ENCODE measurements around the gene GOLGA8Q. TPM values are rescaled to one million over a fixed set of nuclear protein-coding genes. Genes with fewer than 3 reads are reported as not detected.
"Not testable (repeated sequence)": the region's sequence is repeated elsewhere in the genome, so short reads cannot be mapped to it uniquely, and the experiment has no call there.

GOLGA8Q gene
- total and polyA plus RNA-seq, 2 experiments from 2014 or later = 0.76 TPM; not detected in 1

GRCh38 chr15:30529049-30529448 lies 22.8 kb upstream of the GOLGA8Q start:
- H3F3A ChIP-seq (ENCODE audit: insufficient read depth); H3K27me3 ChIP-seq (replicated peaks; ENCODE audit: insufficient read depth); H4K20me1 ChIP-seq (ENCODE audit: insufficient read depth); H3K9me3 ChIP-seq (ENCODE audit: low read depth); in situ Hi-C loops (cut with MboI); H3K4me2 ChIP-seq (ENCODE audit: unreplicated experiment); DNase-seq; H3K9ac ChIP-seq; H3K4me1 ChIP-seq (ENCODE audit: insufficient read depth); H2AFZ ChIP-seq; H3K4me3 ChIP-seq; H3K79me2 ChIP-seq (ENCODE audit: insufficient read depth); H3K36me3 ChIP-seq (ENCODE audit: low read depth); H3K27ac ChIP-seq; H3K9me2 ChIP-seq (ENCODE audit: insufficient read depth): not testable (repeated sequence)
- WGBS, 2 experiments (ENCODE audit: low coverage in 1 of 2, low lambda C conversion rate in 2 of 2, missing lambda C conversion rate in 2 of 2) = no CpG with 5 or more reads among the region's 3 CpGs

- H2AFZ ChIP-seq; H3K27me3 ChIP-seq (replicated peaks; ENCODE audit: insufficient read depth); H3K36me3 ChIP-seq (ENCODE audit: low read depth); in situ Hi-C loops (cut with MboI); H3K4me1 ChIP-seq (ENCODE audit: insufficient read depth); H3K27ac ChIP-seq; H3K4me3 ChIP-seq; H3K9ac ChIP-seq; H3K79me2 ChIP-seq (ENCODE audit: insufficient read depth); H4K20me1 ChIP-seq (ENCODE audit: insufficient read depth); H3K9me3 ChIP-seq (ENCODE audit: low read depth); H3F3A ChIP-seq (ENCODE audit: insufficient read depth); H3K4me2 ChIP-seq (ENCODE audit: unreplicated experiment); H3K9me2 ChIP-seq (ENCODE audit: insufficient read depth): not testable (repeated sequence)
- 7 to 16% methylated on average over 3 of the region's 6 CpGs for WGBS, 2 experiments (ENCODE audit: low coverage in 1 of 2, low lambda C conversion rate in 2 of 2, missing lambda C conversion rate in 2 of 2)
- peak; percentile 1 for DNase-seq
Measured at GRCh38 chr15:30566949-30567348, 15.1 kb downstream of the GOLGA8Q start.

DNA sequence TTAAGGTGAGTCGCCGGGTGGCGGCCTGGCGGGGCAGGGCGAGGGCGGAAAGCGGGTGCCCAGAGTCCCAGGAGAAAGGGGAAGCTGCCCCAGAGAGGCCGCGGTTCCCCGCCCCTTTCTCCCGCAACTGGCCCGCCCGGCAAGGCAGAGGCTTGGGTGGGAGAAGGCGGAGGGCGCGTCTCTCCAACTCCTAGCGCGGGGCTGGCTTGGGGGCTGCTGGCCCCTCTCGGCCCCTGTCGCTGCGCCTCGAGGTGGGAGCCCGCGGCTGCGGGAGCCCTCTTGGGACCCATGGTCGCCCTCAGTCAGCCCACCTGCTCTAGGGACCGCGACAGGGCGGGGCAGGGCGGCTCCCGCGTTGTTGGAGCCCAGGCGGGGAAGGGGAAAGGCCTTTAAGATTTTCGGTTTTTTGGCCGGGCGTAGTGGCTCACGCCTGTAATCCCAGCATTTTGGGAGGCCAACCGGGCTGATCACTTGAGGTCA lies 21.2 kb downstream of the GOLGA8Q start:
- H3K9me2 ChIP-seq (ENCODE audit: insufficient read depth); in situ Hi-C loops (cut with MboI); H2AFZ ChIP-seq; H3K4me2 ChIP-seq (ENCODE audit: unreplicated experiment); H3K27ac ChIP-seq; H3F3A ChIP-seq (ENCODE audit: insufficient read depth); H3K9ac ChIP-seq; H3K9me3 ChIP-seq (ENCODE audit: low read depth); H4K20me1 ChIP-seq (ENCODE audit: insufficient read depth); H3K27me3 ChIP-seq (replicated peaks; ENCODE audit: insufficient read depth); H3K36me3 ChIP-seq (ENCODE audit: low read depth); H3K79me2 ChIP-seq (ENCODE audit: insufficient read depth); H3K4me1 ChIP-seq (ENCODE audit: insufficient read depth); DNase-seq: not testable (repeated sequence)
- peak overlapping the region; percentile 52 for H3K4me3 ChIP-seq
- WGBS, 2 experiments (ENCODE audit: low coverage in 1 of 2, low lambda C conversion rate in 2 of 2, missing lambda C conversion rate in 2 of 2) = no CpG with 5 or more reads among the region's 38 CpGs

- DNase-seq; H3K4me2 ChIP-seq (ENCODE audit: unreplicated experiment); in situ Hi-C loops (cut with MboI); H3K9me3 ChIP-seq (ENCODE audit: low read depth); H2AFZ ChIP-seq; H3K36me3 ChIP-seq (ENCODE audit: low read depth); H4K20me1 ChIP-seq (ENCODE audit: insufficient read depth); H3K4me3 ChIP-seq; H3K9me2 ChIP-seq (ENCODE audit: insufficient read depth); H3K4me1 ChIP-seq (ENCODE audit: insufficient read depth); H3K27me3 ChIP-seq (replicated peaks; ENCODE audit: insufficient read depth); H3F3A ChIP-seq (ENCODE audit: insufficient read depth); H3K79me2 ChIP-seq (ENCODE audit: insufficient read depth); H3K9ac ChIP-seq; H3K27ac ChIP-seq: not testable (repeated sequence)
- no CpG with 5 or more reads among the region's 6 CpGs for WGBS, 2 experiments (ENCODE audit: low coverage in 1 of 2, low lambda C conversion rate in 2 of 2, missing lambda C conversion rate in 2 of 2)
Measured at GRCh38 chr15:30579394-30579970, 27.6 kb downstream of the GOLGA8Q start.

- H3K4me2 ChIP-seq (ENCODE audit: unreplicated experiment); H3K4me3 ChIP-seq; H3K4me1 ChIP-seq (ENCODE audit: insufficient read depth); H3K9me3 ChIP-seq (ENCODE audit: low read depth); H2AFZ ChIP-seq; H4K20me1 ChIP-seq (ENCODE audit: insufficient read depth); H3K9ac ChIP-seq; H3K27ac ChIP-seq; H3K27me3 ChIP-seq (replicated peaks; ENCODE audit: insufficient read depth); H3K79me2 ChIP-seq (ENCODE audit: insufficient read depth); H3K9me2 ChIP-seq (ENCODE audit: insufficient read depth); H3K36me3 ChIP-seq (ENCODE audit: low read depth); H3F3A ChIP-seq (ENCODE audit: insufficient read depth); DNase-seq; in situ Hi-C loops (cut with MboI): not testable (repeated sequence)
- WGBS, 2 experiments (ENCODE audit: low coverage in 1 of 2, low lambda C conversion rate in 2 of 2, missing lambda C conversion rate in 2 of 2) = no CpG with 5 or more reads among the region's 4 CpGs
Measured at GRCh38 chr15:30580716-30581115, 28.9 kb downstream of the GOLGA8Q start.

DNA sequence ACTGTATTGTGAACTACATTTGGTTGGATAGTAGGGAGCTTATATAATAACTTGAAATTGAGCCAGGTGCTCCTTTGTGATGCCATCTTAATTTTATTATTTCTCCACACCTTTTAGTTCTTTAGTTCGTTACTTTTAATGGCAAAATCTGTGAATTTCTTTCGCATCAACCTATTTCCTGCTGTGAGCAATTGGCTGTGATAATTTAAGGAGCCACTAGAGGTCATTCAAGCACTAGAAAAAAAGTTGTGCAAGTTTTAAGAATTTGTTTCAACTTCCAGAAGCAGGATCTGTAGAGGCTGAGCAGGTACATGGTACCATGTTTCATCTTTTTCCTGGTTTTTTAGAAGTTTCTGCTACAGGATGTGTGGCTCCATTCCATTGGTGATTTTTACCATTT lies 47.1 kb downstream of the GOLGA8Q start:
- not testable (repeated sequence) for H4K20me1 ChIP-seq (ENCODE audit: insufficient read depth)

GRCh38 chr15:30603796-30604195 lies 51.9 kb downstream of the GOLGA8Q start, which contains the start of gene GOLGA8H:
Gene GOLGA8H, plus strand, starts transcription at chr15:30604028. Its CDS starts 98 bp downstream, at chr15:30604126.
- H3K27me3 ChIP-seq (replicated peaks; ENCODE audit: insufficient read depth); H3K4me2 ChIP-seq (ENCODE audit: unreplicated experiment); H3K9me2 ChIP-seq (ENCODE audit: insufficient read depth); H3K9me3 ChIP-seq (ENCODE audit: low read depth); H3K4me1 ChIP-seq (ENCODE audit: insufficient read depth); H3K4me3 ChIP-seq; H3K27ac ChIP-seq; H3F3A ChIP-seq (ENCODE audit: insufficient read depth); H3K9ac ChIP-seq; H3K79me2 ChIP-seq (ENCODE audit: insufficient read depth); DNase-seq; H4K20me1 ChIP-seq (ENCODE audit: insufficient read depth); H3K36me3 ChIP-seq (ENCODE audit: low read depth); H2AFZ ChIP-seq; in situ Hi-C loops (cut with MboI): not testable (repeated sequence)
- 90 to 97% methylated on average over 8 of the region's 8 CpGs for WGBS, 2 experiments (ENCODE audit: low coverage in 1 of 2, low lambda C conversion rate in 2 of 2, missing lambda C conversion rate in 2 of 2)

More for the DNA sequence above, 47.1 kb downstream of the GOLGA8Q start:
- H3K9ac ChIP-seq; H3K27ac ChIP-seq; in situ Hi-C loops (cut with MboI); H3F3A ChIP-seq (ENCODE audit: insufficient read depth); H3K9me3 ChIP-seq (ENCODE audit: low read depth); H3K9me2 ChIP-seq (ENCODE audit: insufficient read depth); H3K4me3 ChIP-seq; H3K36me3 ChIP-seq (ENCODE audit: low read depth); H3K27me3 ChIP-seq (replicated peaks; ENCODE audit: insufficient read depth); H3K4me2 ChIP-seq (ENCODE audit: unreplicated experiment); DNase-seq; H3K79me2 ChIP-seq (ENCODE audit: insufficient read depth); H3K4me1 ChIP-seq (ENCODE audit: insufficient read depth); H2AFZ ChIP-seq: not testable (repeated sequence)
- 3 to 7% methylated on average over 2 of the region's 2 CpGs for WGBS, 2 experiments (ENCODE audit: low coverage in 1 of 2, low lambda C conversion rate in 2 of 2, missing lambda C conversion rate in 2 of 2)

All from GM23248 (cell line).